SK-N-MC (cell line): Measurements from ENCODE around the gene EIF5A.

Experiments used
- EZH2 ChIP-seq: fragments of 200-600 bp; sonication (generic); IDR thresholded peaks from one replicate; pipeline ENCODE4 v1.6.1; 2017; ENCODE audit warnings: antibody characterized with exemption
- FOXP2 ChIP-seq: optimal IDR thresholded peaks from 2 replicates; pipeline ENCODE3; 2011; ENCODE audit warnings: mild to moderate bottlenecking, moderate library complexity; ENCODE audit not compliant: insufficient read depth; ENCODE audit errors: extremely low read length, control extremely low read depth
- POLR2AphosphoS5 ChIP-seq: IDR thresholded peaks from 2 replicates; pipeline ENCODE4 v1.6.1; 2012; ENCODE audit warnings: mild to moderate bottlenecking, low read depth, low read length, borderline replicate concordance

- TF ChIP-seq POLR2AphosphoS5: no peak
- TF ChIP-seq EZH2: no peak
- TF ChIP-seq FOXP2: no peak
Measured at GRCh38 chr17:7263801-7264078, 43.7 kb upstream of the EIF5A start.
